HG03460 (cell line): ENCODE data around the gene DHX38.
A peak's percentile ranks its signal among the peaks of the same experiment; 100 is the strongest.
"Not testable (repeated sequence)": the region's sequence is repeated elsewhere in the genome, so short reads cannot be mapped to it uniquely, and the experiment has no call there.

Experiments used
- ATAC-seq: cut with Tn5 transposase; IDR thresholded peaks from one replicate; pipeline ENCODE4 v1.9.1; 2021; ENCODE audit not compliant: unreplicated experiment

DHX38 gene

GRCh38 chr16:72093448-72094265 lies at the start of gene DHX38, which contains the start of gene TXNL4B:
Gene DHX38, plus strand, starts transcription at chr16:72093847. Its CDS starts 2,311 bp downstream, at chr16:72096158.
Gene TXNL4B, minus strand, starts transcription at chr16:72093620. Its CDS starts 2,871 bp downstream, at chr16:72090749.
- peak; percentile 97 for ATAC-seq

GRCh38 chr16:72044296-72044695 lies 49.4 kb upstream of the DHX38 start:
- no peak for ATAC-seq

- no peak for ATAC-seq
Observed at GRCh38 chr16:72044825-72045359, 48.8 kb upstream of the DHX38 start.

- no peak for ATAC-seq
Observed at GRCh38 chr16:72049110-72049509, 44.5 kb upstream of the DHX38 start.

- no peak for ATAC-seq
Observed at GRCh38 chr16:72050769-72051464, 42.7 kb upstream of the DHX38 start.

GRCh38 chr16:72051818-72052217 lies 41.8 kb upstream of the DHX38 start:
- ATAC-seq = no peak

- ATAC-seq = not testable (repeated sequence)
Observed at GRCh38 chr16:72054254-72054847, 39.3 kb upstream of the DHX38 start, which contains the start of gene HP. Gene HP, plus strand, starts transcription at chr16:72054505. Its CDS starts 148 bp downstream, at chr16:72054653.

- no peak for ATAC-seq
Observed at GRCh38 chr16:72055911-72056310, 37.7 kb upstream of the DHX38 start.

GRCh38 chr16:72057313-72057712 lies 36.3 kb upstream of the DHX38 start:
- ATAC-seq = not testable (repeated sequence)

GRCh38 chr16:72059060-72059459 lies 34.6 kb upstream of the DHX38 start:
- not testable (repeated sequence) for ATAC-seq

GRCh38 chr16:72060405-72060804 lies 33.2 kb upstream of the DHX38 start:
- no peak for ATAC-seq

- ATAC-seq = no peak
Observed at GRCh38 chr16:72061564-72061963, 32.1 kb upstream of the DHX38 start.

- no peak for ATAC-seq
Observed at GRCh38 chr16:72064361-72064894, 29.2 kb upstream of the DHX38 start.

GRCh38 chr16:72066747-72067146 lies 26.9 kb upstream of the DHX38 start:
- ATAC-seq = no peak

GRCh38 chr16:72068930-72069329 lies 24.7 kb upstream of the DHX38 start:
- ATAC-seq = no peak

GRCh38 chr16:72072514-72073342 lies 20.9 kb upstream of the DHX38 start:
- ATAC-seq = no peak

- no peak for ATAC-seq
Observed at GRCh38 chr16:72073560-72074230, 20.0 kb upstream of the DHX38 start.

- ATAC-seq = not testable (repeated sequence)
Observed at GRCh38 chr16:72075067-72075466, 18.6 kb upstream of the DHX38 start.

- not testable (repeated sequence) for ATAC-seq
Observed at GRCh38 chr16:72076991-72077706, 16.5 kb upstream of the DHX38 start.
